H9 (cell line): ENCODE measurements around the gene CLVS2. TPM values are rescaled to one million over a fixed set of nuclear protein-coding genes. Genes with fewer than 3 reads are reported as not detected.

Experiments used
- DNase-seq: peaks from one replicate; pipeline ENCODE4 v3.0.0-alpha.2; 2017
- H2AFZ ChIP-seq: one replicate; pipeline ENCODE4 v1.6.1; 2013; ENCODE audit warnings: mild to moderate bottlenecking, low read length, control low read depth, moderate library complexity
- H2AK5ac ChIP-seq: 2 replicates; pipeline ENCODE4 v1.6.1; 2013; ENCODE audit warnings: low read length, control low read depth, mixed read lengths; ENCODE audit not compliant: insufficient read length
- H2BK120ac ChIP-seq: one replicate; pipeline ENCODE4 v1.6.1; 2013; ENCODE audit warnings: low read depth, mild to moderate bottlenecking, low read length, control low read depth, inconsistent platforms; ENCODE audit not compliant: poor library complexity, severe bottlenecking
- H2BK12ac ChIP-seq: 2 replicates; pipeline ENCODE4 v1.6.1; 2013; ENCODE audit warnings: low read length, control low read depth, mixed read lengths, low read depth; ENCODE audit not compliant: insufficient read length
- H2BK15ac ChIP-seq: 2 replicates; pipeline ENCODE4 v1.6.1; 2013; ENCODE audit warnings: low read depth, low read length, control low read depth
- H2BK20ac ChIP-seq: one replicate; pipeline ENCODE4 v1.6.1; 2013; ENCODE audit warnings: low read depth, mild to moderate bottlenecking, low read length, control low read depth, inconsistent platforms; ENCODE audit not compliant: poor library complexity, severe bottlenecking
- H2BK5ac ChIP-seq: 2 replicates; pipeline ENCODE4 v1.6.1; 2013; ENCODE audit warnings: low read length, control low read depth, mixed read lengths; ENCODE audit not compliant: insufficient read length
- H3K14ac ChIP-seq: 2 replicates; pipeline ENCODE4 v1.6.1; 2013; ENCODE audit warnings: low read length, control low read depth; ENCODE audit not compliant: insufficient read depth
- H3K18ac ChIP-seq: 2 replicates; pipeline ENCODE4 v1.6.1; 2013; ENCODE audit warnings: low read depth, mild to moderate bottlenecking, mixed read lengths, low read length, control low read depth; ENCODE audit not compliant: insufficient read length
- H3K23ac ChIP-seq: 2 replicates; pipeline ENCODE4 v1.6.1; 2013; ENCODE audit warnings: low read length, control low read depth, mixed read lengths, low read depth; ENCODE audit not compliant: insufficient read length
- H3K23me2 ChIP-seq: 2 replicates; pipeline ENCODE4 v1.6.1; 2013; ENCODE audit warnings: low read depth, mild to moderate bottlenecking, mixed read lengths, low read length, control low read depth; ENCODE audit not compliant: insufficient read length, poor library complexity, severe bottlenecking
- H3K27ac ChIP-seq: 2 replicates; pipeline ENCODE4 v1.5.1; 2013; ENCODE audit warnings: low read length, control low read depth, mixed read lengths, low read depth; ENCODE audit not compliant: insufficient read length
- H3K27me3 ChIP-seq: 2 replicates; pipeline ENCODE4 v1.6.1; 2013; ENCODE audit warnings: low read length, control low read depth, inconsistent platforms; ENCODE audit not compliant: insufficient read depth
- H3K4ac ChIP-seq: 2 replicates; pipeline ENCODE4 v1.6.1; 2013; ENCODE audit warnings: low read depth, mild to moderate bottlenecking, control low read depth, inconsistent platforms, low read length, moderate library complexity
- H3K4me1 ChIP-seq: 2 replicates; pipeline ENCODE4 v1.6.1; 2013; ENCODE audit warnings: low read length, control low read depth, inconsistent platforms; ENCODE audit not compliant: insufficient read depth
- H3K4me2 ChIP-seq: 2 replicates; pipeline ENCODE4 v1.6.1; 2013; ENCODE audit warnings: low read length, control low read depth, mixed read lengths; ENCODE audit not compliant: insufficient read length, insufficient read depth
- H3K56ac ChIP-seq: 2 replicates; pipeline ENCODE4 v1.6.1; 2013; ENCODE audit warnings: low read depth, mild to moderate bottlenecking, mixed read lengths, low read length, control low read depth; ENCODE audit not compliant: insufficient read length
- H3K79me1 ChIP-seq: 2 replicates; pipeline ENCODE4 v1.6.1; 2013; ENCODE audit warnings: low read depth, mild to moderate bottlenecking, moderate library complexity, low read length, control low read depth, inconsistent platforms; ENCODE audit not compliant: insufficient read depth, poor library complexity, severe bottlenecking
- H3K79me2 ChIP-seq: 2 replicates; pipeline ENCODE4 v1.6.1; 2013; ENCODE audit warnings: low read length, control low read depth, inconsistent platforms; ENCODE audit not compliant: insufficient read depth
- H3K9ac ChIP-seq: 2 replicates; pipeline ENCODE4 v1.6.1; 2013; ENCODE audit warnings: low read length, control low read depth, mixed read lengths; ENCODE audit not compliant: insufficient read length; ENCODE audit errors: extremely low read depth
- H3K9me3 ChIP-seq: one replicate; pipeline ENCODE4 v1.6.1; 2013; ENCODE audit warnings: low read depth, low read length, inconsistent platforms; ENCODE audit not compliant: control insufficient read depth
- H3T11ph ChIP-seq: one replicate; pipeline ENCODE4 v1.6.1; 2013; ENCODE audit warnings: mild to moderate bottlenecking, low read length, control low read depth, inconsistent platforms
- H4K20me1 ChIP-seq: one replicate; pipeline ENCODE4 v1.6.1; 2013; ENCODE audit not compliant: control insufficient read depth, insufficient read length, insufficient read depth
- H4K5ac ChIP-seq: 2 replicates; pipeline ENCODE4 v1.6.1; 2013; ENCODE audit warnings: low read depth, mild to moderate bottlenecking, mixed read lengths, low read length, control low read depth; ENCODE audit not compliant: insufficient read length
- H4K8ac ChIP-seq: replicated peaks from 2 replicates; pipeline ENCODE4 v1.6.1; 2013; ENCODE audit warnings: low read length, control low read depth, mixed read lengths, low read depth; ENCODE audit not compliant: insufficient read length
- H4K91ac ChIP-seq: 2 replicates; pipeline ENCODE4 v1.6.1; 2013; ENCODE audit warnings: low read depth, mild to moderate bottlenecking, moderate library complexity, mixed read lengths, low read length, control low read depth; ENCODE audit not compliant: insufficient read length
- H3K27ac Mint-ChIP-seq, 3 experiments: 2 replicates in 2 of 3; 3 replicates in 1 of 3; pipeline ENCODE4 v1.8.0; 2020 to 2021; ENCODE audit warnings: mixed read lengths in 3 of 3, mild to moderate bottlenecking in 1 of 3, moderate library complexity in 1 of 3
- H3K27me3 Mint-ChIP-seq: 2 replicates; pipeline ENCODE4 v1.8.0; 2021; ENCODE audit warnings: low read depth, mild to moderate bottlenecking, moderate library complexity, mixed read lengths
- H3K36me3 Mint-ChIP-seq, 3 experiments: 2 replicates in 2 of 3; 3 replicates in 1 of 3; pipeline ENCODE4 v1.8.0; 2020 to 2021; ENCODE audit warnings: low read depth in 3 of 3, mixed read lengths in 3 of 3; ENCODE audit not compliant: insufficient read depth in 1 of 3
- H3K4me1 Mint-ChIP-seq, 2 experiments: 2 replicates each; pipeline ENCODE4 v1.8.0; 2020; ENCODE audit warnings: mixed read lengths in 2 of 2
- H3K4me3 Mint-ChIP-seq, 2 experiments: 2 replicates in 1 of 2; 3 replicates in 1 of 2; pipeline ENCODE4 v1.8.0; 2020 to 2021; ENCODE audit warnings: mild to moderate bottlenecking in 2 of 2, mixed read lengths in 2 of 2, moderate library complexity in 1 of 2
- H3K9me3 Mint-ChIP-seq, 2 experiments: 2 replicates in 1 of 2; 3 replicates in 1 of 2; pipeline ENCODE4 v1.8.0; 2020; ENCODE audit warnings: mild to moderate bottlenecking in 2 of 2, mixed read lengths in 2 of 2, moderate library complexity in 1 of 2
- CTCF ChIP-seq: fragments of 200-600 bp; sonication (generic); conservative IDR thresholded peaks from 3 replicates; pipeline ENCODE4 v1.8.0; 2021; ENCODE audit warnings: antibody characterized with exemption, mild to moderate bottlenecking
- WGBS: extraction: QIAGEN DNeasy Blood & Tissue Kit; methylation state at CpG from one replicate; pipeline ENCODE4 v1.1.7; 2013; ENCODE audit warnings: missing lambda C conversion rate, low lambda C conversion rate, mixed read lengths; ENCODE audit not compliant: insufficient read length; ENCODE audit errors: extremely low coverage; 5-methylcytosine and 5-hydroxymethylcytosine counted together
- total RNA-seq: library from RNA; stranded (reverse); gene quantifications from 2 replicates; pipeline ENCODE4 v1.2.1, GENCODE V29; 2021

The CLVS2 gene
- total RNA-seq, 1 experiment from 2014 or later: 0.26 TPM

GRCh38 chr6:123036648-123037047 lies 40.6 kb downstream of the CLVS2 start:
- Histone ChIP-seq H3K23ac (no peak overlapping the region), H3K79me1 (no peaks in the 10 kb centered on the region), H2BK5ac (no peak overlapping the region), H2BK20ac (no peak overlapping the region), H2BK120ac (no peak overlapping the region), H3K4me1 (no peaks in the 10 kb centered on the region), H3K27ac (no peak overlapping the region), H3K18ac (no peak overlapping the region), H3K23me2 (no peaks in the 10 kb centered on the region), H3K27me3 (no peaks in the 10 kb centered on the region), H2BK12ac (no peak overlapping the region), H4K91ac (no peak overlapping the region), H2BK15ac (no peak overlapping the region), H3K56ac (no peak overlapping the region), H3T11ph (no peak overlapping the region), H4K8ac (no peak overlapping the region), H3K9ac (no peak overlapping the region), H3K4me2 (no peak overlapping the region), H4K5ac (no peak overlapping the region), H4K20me1 (no peaks in the 10 kb centered on the region), H3K9me3 (no peaks in the 10 kb centered on the region), H3K79me2 (no peaks in the 10 kb centered on the region), H2AK5ac (no peak overlapping the region), H3K14ac (no peak overlapping the region), H2AFZ (no peak overlapping the region), H3K4ac (no peak overlapping the region)
- Mint-ChIP-seq H3K4me3 (no peak overlapping the region), H3K4me1 (no peaks in the 10 kb centered on the region), H3K9me3 (no peaks in the 10 kb centered on the region), H3K36me3 (no peaks in the 10 kb centered on the region), H3K27me3 (no peaks in the 10 kb centered on the region; the same call in 1 of the 2 replicates), H3K27ac (no peak overlapping the region)
- no CpG with 5 or more reads among the region's 3 CpGs for WGBS
- no peak for DNase-seq
- TF ChIP-seq CTCF: no peak
